Right ventricle myocardium superior (tissue), 1 donor: ENCODE data around the gene STEEP1. TPM values are rescaled to one million over a fixed set of nuclear protein-coding genes. Genes with fewer than 3 reads are reported as not detected.
"Not testable (repeated sequence)": the region's sequence is repeated elsewhere in the genome, so short reads cannot be mapped to it uniquely, and the experiment has no call there.

Experiments
- ATAC-seq: fragments of 200-7000 bp; cut with Tn5 transposase; one replicate; pipeline ENCODE4 v1.9.1; 2020; ENCODE audit warnings: mild to moderate bottlenecking; ENCODE audit not compliant: poor library complexity
- DNase-seq: peaks from one replicate; pipeline ENCODE4 v3.0.0-alpha.2; 2020
- intact Hi-C: fragments of 100-400 bp; cut with DNase I; formaldehyde crosslinking; loops from one replicate; pipeline ENCODE4 v1.11.2; 2022
- total RNA-seq: library from RNA; stranded (reverse); fragmentation: NEBNext Ultra II Directional; extraction: Animal tissue kit (Norgen Biotek cat#: 25700); gene quantifications from one replicate; pipeline ENCODE4 v1.2.1, GENCODE V29; 2021
- donor health status: DM: no; HTN: yes; CAD: no; lungs with severe emphysema.

STEEP1 gene
- total RNA-seq, 1 donor from 2014 or later, result 12.7 TPM

GRCh38 chrX:119495734-119496726, 69.2 kb downstream of the STEEP1 start:
- no peak for ATAC-seq
- intact Hi-C loops, result no loop called here
- no peak for DNase-seq

DNA sequence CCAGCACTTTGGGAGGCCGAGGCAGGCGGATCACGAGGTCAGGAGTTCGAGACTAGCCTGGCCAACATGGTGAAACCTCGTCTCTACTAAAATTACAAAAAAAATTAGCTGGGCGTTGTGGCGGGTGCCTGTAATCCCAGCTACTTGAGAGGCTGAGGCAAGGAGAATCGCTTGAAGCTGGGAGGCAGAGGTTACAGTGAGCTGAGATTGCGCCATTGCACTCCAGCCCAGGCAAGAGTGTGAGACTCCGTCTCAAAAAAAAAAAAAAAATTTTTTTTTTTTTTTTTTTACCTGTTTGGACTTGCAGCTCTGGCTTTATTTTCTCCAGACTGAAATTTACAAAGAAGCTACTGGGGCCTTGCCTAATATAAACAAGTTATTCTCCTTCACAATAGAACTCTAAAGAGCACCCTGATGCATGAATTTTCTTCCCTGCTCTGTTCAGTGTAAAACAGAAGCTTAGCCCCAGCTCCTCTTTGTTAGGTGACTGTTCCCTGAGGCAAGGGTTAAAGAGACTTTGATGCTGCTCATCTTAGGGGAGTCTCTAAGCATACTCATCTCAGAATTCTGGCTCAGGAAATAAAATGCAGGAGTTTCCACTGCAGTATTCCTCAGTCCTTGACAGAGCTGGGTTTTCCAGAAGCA, 71.2 kb downstream of the STEEP1 start:
- DNase-seq, ATAC-seq: not testable (repeated sequence)

DNA sequence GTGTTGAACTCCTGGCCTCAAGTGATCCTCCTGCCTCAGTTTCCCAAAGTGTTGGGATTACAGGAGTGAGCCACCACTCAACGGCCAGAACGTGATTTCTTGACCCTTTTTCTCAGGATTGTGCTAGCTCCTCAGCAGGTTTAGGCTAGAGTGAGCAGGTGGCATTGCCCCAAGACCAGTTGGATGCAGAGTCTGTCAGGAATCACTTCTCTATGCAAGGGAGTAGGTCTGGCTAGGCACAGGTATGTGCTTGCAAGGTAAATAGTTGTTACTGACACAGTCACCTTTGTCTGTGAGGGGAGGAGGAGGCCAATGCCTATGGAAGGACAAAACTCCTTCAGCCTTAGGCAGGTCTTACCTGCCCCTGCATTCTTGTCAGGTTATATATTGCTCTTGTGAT, 72.7 kb downstream of the STEEP1 start:
- DNase-seq (no peak), ATAC-seq (no peak)
- intact Hi-C loops, result no loop called here

More for the DNA sequence above, 71.2 kb downstream of the STEEP1 start:
- intact Hi-C loops, result not testable (repeated sequence)

- intact Hi-C loops, result no loop called here
- ATAC-seq, result no peak
Observed at GRCh38 chrX:119489212-119490074, 75.8 kb downstream of the STEEP1 start.

GRCh38 chrX:119488749-119489148, 76.5 kb downstream of the STEEP1 start:
- intact Hi-C loops, result no loop called here
- no peak for ATAC-seq
- DNase-seq, result no peak

More at GRCh38 chrX:119489212-119490074, 75.8 kb downstream of the STEEP1 start:
- DNase-seq, result no peak

Other genes starting within 250 kb of the STEEP1 start
- 2.1 TPM for gene SLC25A43, start 166.1 kb downstream of the STEEP1 start, total RNA-seq
- gene SLC25A5, start 97.0 kb downstream of the STEEP1 start, total RNA-seq, result 143 TPM
- 58.5 TPM for gene UBE2A, start 9.2 kb upstream of the STEEP1 start, total RNA-seq
- 4.6 TPM for gene NKRF, start 41.0 kb upstream of the STEEP1 start, total RNA-seq
- 6.6 TPM for gene SEPTIN6, start 127.8 kb upstream of the STEEP1 start, total RNA-seq
- 0.51 TPM for gene SOWAHD, start 193.2 kb upstream of the STEEP1 start, total RNA-seq
- 1,035 TPM for gene RPL39, start 226.2 kb upstream of the STEEP1 start, total RNA-seq